Activated naive CD4-positive, alpha-beta T cell treated with anti-CD3 and anti-CD28 coated beads, Interleukin-2, amount 50 U/mL, for 72 hours (primary cell): Measurements from ENCODE around the gene VPS11. TPM values are rescaled to one million over a fixed set of nuclear protein-coding genes. Genes with fewer than 3 reads are reported as not detected.

Source experiments
- ATAC-seq, 2 donors: fragments of 150-1000 bp; cut with Tn5 transposase; 2 replicates each; pipeline ENCODE4 v1.10.0; 2021; ENCODE audit warnings: mild to moderate bottlenecking in 2 of 2, moderate library complexity in 2 of 2
- DNase-seq, 2 donors: peaks; one replicate each; pipeline ENCODE4 v3.0.0; 2021 to 2022; ENCODE audit warnings: low spot score in 2 of 2
- H3K27ac Mint-ChIP-seq, 2 donors: one replicate each; pipeline ENCODE4 v1.8.0; 2022; ENCODE audit warnings: mild to moderate bottlenecking in 2 of 2, mixed read lengths in 2 of 2
- H3K36me3 Mint-ChIP-seq, 2 donors: one replicate each; pipeline ENCODE4 v1.8.0; 2022; ENCODE audit warnings: mixed read lengths in 2 of 2
- H3K9me3 Mint-ChIP-seq, 2 donors: one replicate each; pipeline ENCODE4 v1.8.0; 2022; ENCODE audit warnings: mixed read lengths in 2 of 2
- total RNA-seq, 2 donors: library from RNA; stranded (reverse); gene quantifications; one replicate each; pipeline ENCODE4 v1.2.3, GENCODE V29; 2022

The VPS11 gene
- total RNA-seq, 2 donors from 2014 or later, result 26.6 to 42.2 TPM

DNA sequence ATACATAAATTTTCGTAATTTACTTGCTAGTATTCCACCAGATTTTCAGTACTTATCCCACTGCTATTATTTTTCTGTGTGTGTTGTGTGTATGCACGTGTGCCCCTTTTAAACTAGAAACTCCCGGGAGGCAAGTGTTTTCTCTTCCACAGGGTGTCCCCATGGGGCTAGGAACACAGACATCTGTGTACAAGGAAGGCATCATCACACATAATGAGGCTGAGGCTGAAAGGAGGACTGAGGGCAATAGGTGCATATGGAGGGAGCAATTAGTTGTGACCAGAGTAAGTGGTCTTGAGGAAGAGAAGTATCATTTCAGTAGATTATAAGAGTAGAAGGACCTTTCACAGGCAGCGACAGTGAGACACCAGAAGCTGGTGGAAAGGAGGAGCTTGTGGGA is 36.2 kb downstream of the VPS11 start:
- Mint-ChIP-seq H3K36me3 (peaks cover 19 to 54% of the 10 kb centered on the region in 2 donors), H3K27ac (peak overlapping the region; percentile 75 to 97), H3K9me3 (no peaks in the 10 kb centered on the region)
- no peak for DNase-seq
- no peak for ATAC-seq

DNA sequence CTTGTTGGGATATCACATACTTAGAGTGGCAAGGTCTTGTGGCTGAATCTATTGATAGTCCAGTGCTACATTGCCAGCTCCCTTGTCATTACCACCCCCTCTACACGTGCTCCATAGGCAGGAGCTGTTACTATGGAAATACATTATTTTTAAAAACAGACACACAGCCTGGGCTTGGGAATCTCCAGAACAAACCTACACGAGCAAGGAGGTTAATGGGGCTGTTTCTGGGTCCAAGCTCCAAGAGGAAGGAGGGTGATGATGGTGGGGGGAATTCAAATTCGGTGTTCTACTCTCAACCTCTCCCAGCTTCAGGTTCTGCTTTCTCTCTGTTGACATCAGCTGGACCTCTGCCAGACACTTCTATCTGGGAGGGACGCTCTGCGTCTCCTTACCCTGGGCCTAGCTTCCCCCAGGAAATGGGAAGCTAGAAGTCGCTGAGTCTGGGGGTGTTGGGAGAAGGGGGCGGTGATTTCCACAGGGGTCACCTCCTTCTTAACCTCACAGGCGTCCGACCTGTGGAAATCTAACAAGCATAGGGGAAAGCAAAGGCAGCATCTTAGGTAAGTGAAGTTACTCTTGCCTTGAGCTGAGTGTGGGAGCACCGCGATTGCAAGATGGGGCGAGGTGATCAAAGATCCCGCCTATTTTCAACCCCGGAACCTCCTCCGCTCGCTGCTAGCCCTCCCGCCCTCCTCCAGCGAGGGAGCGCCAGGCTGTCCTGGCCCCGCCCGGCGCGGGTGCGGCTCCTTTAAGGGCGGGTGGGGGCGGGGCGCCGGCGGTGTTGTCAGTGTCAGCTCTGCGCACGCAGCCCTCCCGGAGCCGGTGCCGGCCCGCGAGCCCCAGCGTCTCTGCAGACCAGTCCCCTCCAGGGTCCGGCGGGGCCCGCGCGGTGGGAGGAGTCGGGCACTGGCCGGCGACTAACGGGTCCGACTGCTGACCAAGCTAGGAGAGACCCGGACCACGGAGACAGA is 39.2 kb downstream of the VPS11 start, which contains the start of gene C2CD2L:
Gene C2CD2L (plus strand): TSS at position 781 of the 974 bp plus-strand sequence. CDS start 398 bp downstream, outside the sequence.
- peak; percentile 88 to 91 for DNase-seq
- peak within 1 kb of the TSS; percentile 93 to 95 for H3K27ac Mint-ChIP-seq
- ATAC-seq, result peak; percentile 91 to 94
- H3K9me3 Mint-ChIP-seq, result no peaks in the 10 kb centered on the region
- H3K36me3 Mint-ChIP-seq, result peaks cover 19 to 44% of the 10 kb centered on the region in 2 donors

DNA sequence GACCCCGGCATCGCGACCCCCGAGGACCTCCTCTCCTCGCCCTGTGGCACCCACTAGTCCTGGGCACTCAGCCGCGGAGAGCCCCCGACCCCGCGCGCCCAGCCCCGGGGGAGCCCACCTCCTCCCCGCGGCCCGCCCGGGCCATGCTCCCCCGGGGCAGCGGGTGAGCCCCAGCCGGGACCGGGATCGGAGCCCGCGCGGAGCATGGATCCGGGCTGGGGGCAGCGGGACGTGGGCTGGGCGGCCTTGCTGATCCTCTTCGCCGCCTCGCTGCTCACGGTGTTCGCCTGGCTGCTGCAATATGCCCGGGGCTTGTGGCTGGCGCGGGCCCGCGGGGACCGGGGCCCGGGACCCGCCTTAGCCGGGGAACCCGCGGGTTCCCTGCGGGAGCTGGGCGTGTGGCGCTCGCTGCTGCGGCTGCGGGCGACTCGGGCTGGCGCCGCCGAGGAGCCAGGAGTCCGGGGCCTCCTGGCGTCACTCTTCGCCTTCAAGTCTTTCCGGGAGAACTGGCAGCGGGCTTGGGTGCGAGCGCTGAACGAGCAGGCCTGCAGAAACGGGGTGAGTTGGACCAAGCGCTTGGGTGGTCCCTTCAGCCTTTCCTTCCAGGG is 40.0 kb downstream of the VPS11 start:
- Mint-ChIP-seq H3K36me3 (peaks cover 19 to 36% of the 10 kb centered on the region in 2 donors), H3K27ac (peak overlapping the region; percentile 80 to 95), H3K9me3 (no peaks in the 10 kb centered on the region)
- DNase-seq (no peak), ATAC-seq (peak; percentile 4 to 8)

DNA sequence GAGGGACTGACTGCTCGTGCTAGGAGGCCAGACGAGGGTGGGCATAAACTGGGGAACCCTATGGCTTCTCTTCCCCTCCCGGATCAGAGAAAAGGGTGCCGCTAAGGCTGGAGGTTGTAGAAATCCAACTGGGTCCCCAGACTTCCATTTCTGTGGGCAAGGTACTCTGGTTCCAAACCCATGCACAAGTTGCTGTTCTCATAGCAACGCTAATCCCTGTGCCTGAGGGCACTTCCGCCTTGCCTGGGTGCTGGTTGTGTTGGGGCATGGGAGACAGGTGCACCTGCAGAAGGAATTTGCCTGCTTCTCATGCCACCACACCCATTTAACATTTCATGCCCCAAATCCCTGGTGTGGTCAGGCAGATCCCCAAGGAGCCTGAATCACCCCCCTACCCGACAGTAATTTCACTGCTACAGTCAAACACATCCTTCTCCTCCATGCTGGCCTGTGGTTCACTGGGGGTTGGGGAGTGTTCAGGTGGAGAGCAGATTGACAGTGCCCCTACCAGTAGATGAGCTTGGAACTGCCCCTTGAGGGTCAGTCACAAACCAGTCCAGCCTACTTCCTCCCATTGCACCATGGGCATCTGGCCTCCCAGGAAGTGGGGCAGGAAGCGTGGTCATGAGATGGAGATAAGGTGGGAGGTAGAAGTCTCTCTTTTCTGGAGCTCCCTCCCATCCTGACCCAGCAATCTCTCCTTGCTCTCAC is 40.7 kb downstream of the VPS11 start:
- no peaks in the 10 kb centered on the region for H3K9me3 Mint-ChIP-seq
- DNase-seq, result peak in 1 of 2 donors; percentile 40

DNA sequence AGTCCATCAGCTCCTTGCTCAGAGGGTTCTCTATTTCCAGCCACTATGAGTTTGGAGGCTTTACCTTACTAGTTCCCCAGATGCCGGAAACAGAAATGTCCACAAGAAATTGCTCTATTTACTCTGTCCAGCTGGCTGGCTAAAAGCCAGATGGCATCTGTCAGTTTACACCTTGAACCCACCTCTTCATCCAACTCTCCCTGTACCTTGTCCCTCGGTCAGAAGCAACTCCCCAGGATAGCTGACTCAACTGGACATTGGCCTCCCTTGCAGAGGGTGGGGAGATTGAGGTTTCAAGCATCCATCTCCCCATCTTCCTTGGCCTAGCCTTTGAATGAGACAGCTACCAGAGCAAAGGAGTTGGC is 41.2 kb downstream of the VPS11 start:
- DNase-seq, result no peak
- Mint-ChIP-seq H3K27ac (peak overlapping the region; percentile 80 to 95), H3K36me3 (peaks cover 19 to 36% of the 10 kb centered on the region in 2 donors), H3K9me3 (no peaks in the 10 kb centered on the region)
- no peak for ATAC-seq

More for the DNA sequence above, 40.7 kb downstream of the VPS11 start:
- peak; percentile 23 to 45 for ATAC-seq
- Mint-ChIP-seq H3K27ac (peak overlapping the region; percentile 80 to 95), H3K36me3 (peaks cover 19 to 36% of the 10 kb centered on the region in 2 donors)

DNA sequence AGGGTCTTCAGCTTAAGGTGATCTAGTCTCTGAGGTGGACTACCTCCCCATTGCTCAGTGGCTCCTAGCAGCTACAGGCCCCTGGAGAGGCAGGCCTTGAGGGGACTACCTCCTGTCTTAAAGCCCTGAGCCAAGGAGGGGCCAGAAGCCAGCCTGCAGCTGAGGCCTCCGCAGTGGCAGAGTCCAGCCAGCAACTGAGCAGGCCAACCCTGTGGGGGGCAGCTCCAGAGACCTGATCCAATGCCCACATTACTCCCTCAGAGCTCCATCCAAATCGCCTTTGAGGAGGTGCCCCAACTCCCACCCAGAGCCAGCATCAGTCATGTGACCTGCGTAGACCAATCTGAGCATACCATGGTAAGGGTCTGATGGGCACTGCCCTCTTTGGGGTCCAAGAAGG is 42.2 kb downstream of the VPS11 start:
- Mint-ChIP-seq H3K27ac (peak overlapping the region in 1 of 2 donors; percentile 80), H3K9me3 (no peaks in the 10 kb centered on the region), H3K36me3 (peaks cover 19 to 36% of the 10 kb centered on the region in 2 donors)
- ATAC-seq (no peak), DNase-seq (no peak)

DNA sequence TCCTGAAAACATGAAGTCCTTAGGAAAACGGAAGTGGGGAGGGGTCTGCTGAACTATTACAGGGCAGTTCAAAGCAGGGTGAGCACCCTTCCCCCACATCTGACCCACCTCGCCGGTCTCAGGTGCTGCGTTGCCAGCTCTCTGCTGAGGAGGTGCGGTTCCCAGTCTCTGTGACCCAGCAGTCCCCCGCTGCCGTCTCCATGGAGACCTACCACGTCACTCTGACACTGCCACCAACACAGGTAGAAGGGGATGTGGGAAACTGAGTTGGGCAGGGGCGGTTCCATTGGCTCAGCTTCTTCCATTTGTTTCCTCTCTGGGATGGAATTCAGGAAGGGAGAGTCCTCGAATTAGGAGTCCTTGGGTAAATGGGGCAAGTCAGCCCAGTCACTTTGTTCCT is 42.8 kb downstream of the VPS11 start:
- DNase-seq, result no peak
- H3K36me3 Mint-ChIP-seq, result peaks cover 24 to 40% of the 10 kb centered on the region in 2 donors
- H3K27ac Mint-ChIP-seq, result peak overlapping the region; percentile 8 to 50
- H3K9me3 Mint-ChIP-seq, result no peaks in the 10 kb centered on the region
- ATAC-seq, result no peak

DNA sequence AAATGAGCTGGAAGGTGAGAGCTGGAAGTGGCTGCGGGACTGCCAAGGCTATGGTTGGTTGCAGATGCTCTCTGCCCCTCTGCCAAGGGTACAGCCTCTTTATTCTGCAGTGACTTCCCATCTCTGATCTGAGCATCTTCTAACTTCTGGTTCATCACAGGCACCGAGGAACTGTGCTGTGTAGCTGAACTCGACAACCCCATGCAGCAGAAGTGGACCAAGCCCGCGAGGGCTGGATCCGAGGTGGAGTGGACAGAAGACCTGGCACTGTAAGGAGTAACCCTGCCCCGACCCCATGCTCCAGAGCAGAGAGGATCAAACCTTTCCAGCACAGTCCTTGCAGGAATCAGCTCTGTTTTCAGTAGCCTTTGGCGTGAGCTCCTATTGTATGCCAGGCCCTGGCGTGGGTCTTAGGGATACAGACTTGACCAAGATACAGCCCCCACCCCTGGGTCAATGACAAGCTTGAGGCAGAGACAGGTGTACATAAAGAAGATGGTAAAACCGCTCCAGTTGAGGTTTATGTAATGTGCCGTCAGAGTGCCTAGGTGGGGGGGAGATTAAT is 43.8 kb downstream of the VPS11 start:
- H3K27ac Mint-ChIP-seq, result peak overlapping the region in 1 of 2 donors; percentile 33
- H3K36me3 Mint-ChIP-seq, result peaks cover 32 to 44% of the 10 kb centered on the region in 2 donors
- no peaks in the 10 kb centered on the region for H3K9me3 Mint-ChIP-seq
- no peak for DNase-seq
- no peak for ATAC-seq

DNA sequence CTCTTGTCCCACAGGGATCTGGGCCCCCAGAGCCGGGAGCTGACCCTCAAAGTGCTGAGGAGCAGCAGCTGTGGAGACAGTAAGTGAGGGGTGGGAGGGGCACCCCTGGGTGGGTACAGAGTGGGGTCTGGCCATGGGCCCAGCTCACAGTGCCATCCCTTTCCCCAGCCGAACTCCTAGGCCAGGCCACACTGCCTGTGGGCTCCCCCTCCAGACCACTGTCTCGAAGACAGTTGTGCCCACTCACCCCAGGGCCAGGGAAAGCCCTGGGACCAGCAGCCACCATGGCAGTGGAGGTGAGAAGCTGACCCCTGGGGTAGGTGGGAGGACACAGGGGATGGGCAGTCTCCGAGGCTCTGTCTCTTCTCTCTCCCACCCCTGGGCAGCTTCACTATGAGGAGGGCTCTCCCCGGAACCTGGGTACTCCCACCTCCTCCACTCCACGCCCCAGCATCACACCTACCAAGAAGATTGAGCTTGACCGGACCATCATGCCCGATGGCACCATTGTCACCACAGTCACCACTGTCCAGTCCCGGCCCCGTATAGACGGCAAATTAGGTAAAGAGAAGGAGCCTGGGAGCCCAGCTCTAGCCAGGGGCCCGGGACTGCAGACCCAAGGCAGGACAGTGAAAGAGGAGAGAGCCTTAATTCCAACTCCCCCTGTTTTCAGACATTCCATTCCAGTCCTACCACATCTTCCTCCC is 44.8 kb downstream of the VPS11 start:
- no peaks in the 10 kb centered on the region for H3K9me3 Mint-ChIP-seq
- H3K27ac Mint-ChIP-seq, result peak overlapping the region; percentile 10 to 70
- ATAC-seq (no peak), DNase-seq (no peak)
- peaks cover 42 to 46% of the 10 kb centered on the region in 2 donors for H3K36me3 Mint-ChIP-seq

DNA sequence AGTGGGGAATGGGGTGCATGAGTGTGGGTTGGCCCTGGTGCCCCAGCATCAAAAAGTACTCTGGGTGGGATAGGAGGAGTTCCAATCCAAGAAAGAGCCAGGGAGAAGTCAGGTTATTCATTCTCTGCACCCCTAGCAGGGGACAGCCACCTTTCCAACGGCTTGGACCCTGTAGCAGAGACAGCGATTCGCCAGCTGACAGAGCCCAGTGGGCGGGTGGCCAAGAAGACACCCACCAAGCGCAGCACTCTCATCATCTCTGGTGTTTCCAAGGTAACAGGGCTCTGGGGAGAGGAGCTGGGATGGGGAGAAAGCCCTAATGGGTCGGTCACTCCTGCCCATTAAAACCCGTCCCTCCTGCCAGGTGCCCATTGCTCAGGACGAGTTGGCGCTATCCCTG is 46.1 kb downstream of the VPS11 start:
- no peak for DNase-seq
- no peak for ATAC-seq
- Mint-ChIP-seq H3K9me3 (no peaks in the 10 kb centered on the region), H3K27ac (peak overlapping the region; percentile 29 to 70), H3K36me3 (peaks cover 37 to 38% of the 10 kb centered on the region in 2 donors)

DNA sequence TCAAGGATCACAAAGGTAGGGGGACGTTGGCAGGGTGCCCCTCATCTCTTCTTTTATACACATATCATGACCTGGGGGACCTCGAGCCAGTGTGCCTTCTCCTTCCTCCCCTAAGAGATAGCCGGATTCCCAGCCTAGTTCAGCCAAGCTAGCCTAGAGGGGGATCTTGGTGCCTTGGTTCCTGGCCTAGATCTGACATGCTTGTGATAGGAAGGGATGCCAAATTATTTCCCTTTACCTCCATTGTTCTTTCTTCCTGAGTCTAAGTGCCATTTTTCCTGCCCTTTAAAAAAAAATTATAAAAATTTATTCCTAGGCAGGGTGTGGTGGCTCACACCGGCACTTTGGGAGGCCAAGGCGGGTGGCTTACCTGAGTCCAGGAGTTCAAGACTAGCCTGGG is 46.7 kb downstream of the VPS11 start:
- ATAC-seq, result no peak
- H3K9me3 Mint-ChIP-seq, result no peaks in the 10 kb centered on the region

DNA sequence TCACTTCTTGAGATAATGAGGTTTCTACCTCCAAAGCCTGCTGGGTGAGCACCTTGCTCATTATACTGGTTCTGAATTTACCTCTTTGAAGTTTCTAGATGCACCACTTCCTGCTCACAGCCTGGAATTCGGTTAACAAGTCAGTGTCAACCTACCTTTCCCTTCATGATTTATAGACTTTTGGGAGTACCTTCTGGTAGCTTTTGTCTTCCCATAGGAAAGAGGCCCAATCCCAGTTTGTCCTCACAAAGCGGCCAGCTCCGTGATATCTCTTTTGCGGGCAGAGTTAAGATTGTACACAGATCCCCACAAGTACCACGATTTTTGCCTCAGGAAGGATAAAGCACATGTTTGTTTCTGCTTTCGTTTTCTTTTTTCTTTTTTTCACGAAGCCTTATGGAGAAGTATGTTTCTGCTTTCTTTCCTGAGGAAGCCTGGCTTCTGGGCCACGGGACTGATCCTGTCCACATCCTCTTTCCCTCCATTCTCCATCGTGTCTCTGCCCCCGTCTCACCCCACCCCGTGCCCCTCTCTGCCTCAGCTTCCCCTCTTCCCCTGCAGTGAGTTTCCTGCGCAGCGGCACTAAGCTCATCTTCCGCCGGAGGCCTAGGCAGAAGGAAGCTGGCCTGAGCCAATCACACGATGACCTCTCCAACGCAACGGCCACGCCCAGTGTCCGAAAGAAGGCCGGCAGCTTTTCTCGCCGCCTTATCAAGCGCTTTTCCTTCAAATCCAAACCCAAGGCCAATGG is 48.0 kb downstream of the VPS11 start:
- peak in 1 of 2 donors; percentile 18 for DNase-seq
- ATAC-seq, result peak; percentile 70 to 80
- peaks cover 22 to 24% of the 10 kb centered on the region in 2 donors for H3K36me3 Mint-ChIP-seq
- peak overlapping the region; percentile 85 to 94 for H3K27ac Mint-ChIP-seq
- H3K9me3 Mint-ChIP-seq, result no peaks in the 10 kb centered on the region

More for the DNA sequence above, 46.7 kb downstream of the VPS11 start:
- DNase-seq, result no peak
- H3K27ac Mint-ChIP-seq, result no peak overlapping the region
- H3K36me3 Mint-ChIP-seq, result peaks cover 32% of the 10 kb centered on the region in 2 donors

DNA sequence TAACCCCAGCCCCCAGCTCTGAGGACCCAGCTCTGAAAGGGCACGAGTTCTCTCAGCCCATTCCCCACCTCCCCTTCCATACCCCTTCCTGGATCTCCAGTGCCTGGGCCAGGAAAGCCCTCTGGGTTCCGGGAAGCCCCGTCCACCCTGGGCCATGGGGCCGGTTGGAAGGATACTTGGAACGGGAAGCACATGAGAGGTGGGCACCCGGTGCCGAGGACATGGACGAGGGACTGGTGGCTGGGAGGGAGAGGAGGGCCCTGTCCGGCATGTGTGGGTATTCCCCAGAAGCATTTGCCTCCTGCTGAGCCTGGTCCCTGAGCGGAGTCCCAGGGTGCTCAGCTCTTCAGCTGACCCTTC is 48.6 kb downstream of the VPS11 start:
- Mint-ChIP-seq H3K36me3 (peaks cover 20 to 24% of the 10 kb centered on the region in 2 donors), H3K9me3 (no peaks in the 10 kb centered on the region), H3K27ac (peak overlapping the region; percentile 85 to 94)
- ATAC-seq (no peak), DNase-seq (no peak)

DNA sequence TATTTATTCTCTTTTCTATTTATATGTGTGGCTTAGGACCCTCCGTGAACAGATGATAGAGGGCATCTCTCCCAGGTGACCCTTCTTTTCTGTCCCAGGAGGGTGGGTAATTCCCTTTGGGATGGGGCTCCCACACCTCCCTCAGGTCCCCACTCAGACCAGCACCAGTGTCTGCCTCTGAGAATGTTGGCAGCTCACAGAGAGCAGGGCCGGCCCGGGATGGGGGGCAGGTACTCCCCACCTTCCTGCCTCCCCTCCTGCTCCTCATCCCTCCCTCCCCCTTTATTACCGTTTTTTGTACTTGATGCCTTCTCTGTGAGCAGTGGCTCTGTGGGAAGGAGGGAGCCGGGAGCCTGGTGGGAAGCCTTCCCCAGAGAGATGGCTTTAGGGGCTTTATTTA is 49.0 kb downstream of the VPS11 start:
- ATAC-seq (no peak), DNase-seq (no peak)
- H3K9me3 Mint-ChIP-seq, result no peaks in the 10 kb centered on the region
- H3K27ac Mint-ChIP-seq, result peak overlapping the region in 1 of 2 donors; percentile 85
- peaks cover 22 to 24% of the 10 kb centered on the region in 2 donors for H3K36me3 Mint-ChIP-seq

DNA sequence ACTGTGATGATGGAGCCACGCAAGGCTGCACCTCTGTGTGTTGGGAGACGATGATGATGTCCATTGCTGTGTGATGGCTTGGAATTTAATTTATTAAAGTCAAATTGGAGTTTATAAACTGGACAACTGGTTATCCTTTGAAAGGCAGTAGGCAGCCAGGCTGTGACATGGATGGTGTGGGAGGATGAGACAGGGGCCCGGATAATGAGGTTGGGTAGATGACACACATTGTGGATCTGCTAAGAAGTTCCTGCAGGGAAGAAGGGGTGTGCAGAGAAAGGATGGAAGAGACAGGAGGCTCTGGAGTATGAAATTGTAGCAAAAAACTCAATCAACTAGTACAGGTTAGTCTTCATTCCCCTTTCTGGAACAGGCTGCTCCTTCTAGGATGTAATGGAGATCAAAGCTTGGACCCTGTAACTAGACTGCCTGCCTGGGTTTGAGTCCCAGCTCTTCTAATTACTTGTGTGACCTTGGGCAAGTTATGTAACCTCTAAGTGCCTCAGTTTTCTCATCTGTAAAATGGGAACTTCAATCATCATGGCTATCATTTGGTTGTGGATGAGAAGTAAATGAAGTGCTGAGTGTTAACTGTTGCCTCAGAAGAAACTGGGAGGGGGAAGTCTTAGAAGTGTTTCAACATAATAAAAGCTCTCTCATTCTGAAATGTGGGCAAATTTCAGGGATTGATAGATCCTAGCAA is 49.5 kb downstream of the VPS11 start:
- ATAC-seq, result no peak
- H3K27ac Mint-ChIP-seq, result peak overlapping the region in 1 of 2 donors; percentile 85
- H3K9me3 Mint-ChIP-seq, result no peaks in the 10 kb centered on the region
- no peak for DNase-seq
- H3K36me3 Mint-ChIP-seq, result peaks cover 28 to 29% of the 10 kb centered on the region in 2 donors
